ENCODE measurements around the gene JAML. TPM values are rescaled to one million over a fixed set of nuclear protein-coding genes. Genes with fewer than 3 reads are reported as not detected.

JAML gene
- total RNA-seq, 2 donors from 2014 or later, result 1.4 to 8.5 TPM

DNA sequence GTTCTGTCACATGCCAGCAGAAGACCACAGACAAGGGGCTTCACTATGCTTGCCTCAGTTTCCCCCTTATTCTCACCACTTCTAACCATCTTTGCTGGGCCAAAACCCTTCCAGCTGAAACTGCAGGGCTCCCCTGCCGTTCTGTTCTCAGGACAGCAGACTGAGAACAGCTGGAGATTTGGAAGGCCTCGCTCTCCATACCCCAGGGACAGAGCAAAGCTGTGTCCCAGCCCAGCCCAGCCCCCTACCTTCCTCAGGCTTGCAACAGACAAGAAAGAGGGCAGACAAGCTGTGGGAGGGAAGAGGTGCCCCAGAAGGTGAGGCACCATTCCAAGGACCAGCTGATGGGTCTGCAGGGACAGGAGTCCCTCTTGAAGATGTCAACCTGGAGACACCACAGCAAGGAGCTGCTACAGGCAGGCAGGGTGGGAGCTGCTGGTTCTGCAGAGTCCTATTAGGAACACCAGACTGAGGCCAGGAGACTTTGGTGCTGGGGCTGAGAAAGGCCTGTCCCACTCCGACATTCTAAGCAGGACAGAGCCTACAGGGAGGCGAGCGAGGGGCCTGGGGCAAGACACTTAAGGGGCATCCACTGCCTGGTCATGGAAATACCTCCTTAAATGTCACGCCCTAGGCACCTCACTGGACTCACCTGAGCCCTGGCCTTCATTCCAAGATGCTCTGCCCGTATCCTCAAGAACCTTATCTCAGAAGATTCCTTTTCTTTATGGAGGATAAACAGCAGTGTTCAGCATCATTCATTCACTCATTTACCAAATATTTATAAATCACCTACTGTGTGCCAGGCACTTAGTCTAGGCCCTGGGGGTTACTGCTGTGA is 55.3 kb downstream of the JAML start:
- Mint-ChIP-seq H3K9me3 (no peaks in the 10 kb centered on the region), H3K4me1 (ENCODE audit: low read depth in 2 of 2) (no peaks in the 10 kb centered on the region), H3K27ac (no peak overlapping the region), H3K27me3 (peaks cover 2 to 9% of the 10 kb centered on the region in 2 donors), H3K36me3 (no peaks in the 10 kb centered on the region), H3K4me3 (no peak overlapping the region)
- no peak for DNase-seq (ENCODE audit: low spot score)
- ATAC-seq, result no peak

DNA sequence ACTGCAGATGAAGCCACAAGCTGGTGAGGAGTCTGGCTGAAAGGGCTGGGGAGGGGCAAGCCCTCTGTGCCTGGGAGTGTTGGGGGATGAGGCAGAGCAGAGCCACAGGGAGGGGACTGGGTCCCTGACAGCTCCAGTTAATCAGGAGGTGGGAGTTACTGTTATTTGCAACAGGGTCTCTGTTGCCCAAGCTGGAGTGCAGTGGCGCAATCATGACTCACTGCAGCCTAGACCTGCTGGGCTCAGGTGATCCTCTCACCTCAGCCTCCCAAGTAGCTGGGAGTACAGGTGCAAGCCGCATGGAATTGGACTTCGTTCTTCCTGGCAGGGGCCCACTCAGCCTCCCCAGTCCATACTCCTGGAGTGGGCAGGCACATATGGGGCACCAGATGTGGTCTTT is 56.1 kb downstream of the JAML start:
- Mint-ChIP-seq H3K9me3 (no peaks in the 10 kb centered on the region), H3K27me3 (peaks cover 6 to 9% of the 10 kb centered on the region in 2 donors), H3K36me3 (no peaks in the 10 kb centered on the region), H3K4me1 (ENCODE audit: low read depth in 2 of 2) (no peaks in the 10 kb centered on the region), H3K4me3 (no peak overlapping the region), H3K27ac (no peak overlapping the region)
- no peak for ATAC-seq
- no peak for DNase-seq (ENCODE audit: low spot score)

DNA sequence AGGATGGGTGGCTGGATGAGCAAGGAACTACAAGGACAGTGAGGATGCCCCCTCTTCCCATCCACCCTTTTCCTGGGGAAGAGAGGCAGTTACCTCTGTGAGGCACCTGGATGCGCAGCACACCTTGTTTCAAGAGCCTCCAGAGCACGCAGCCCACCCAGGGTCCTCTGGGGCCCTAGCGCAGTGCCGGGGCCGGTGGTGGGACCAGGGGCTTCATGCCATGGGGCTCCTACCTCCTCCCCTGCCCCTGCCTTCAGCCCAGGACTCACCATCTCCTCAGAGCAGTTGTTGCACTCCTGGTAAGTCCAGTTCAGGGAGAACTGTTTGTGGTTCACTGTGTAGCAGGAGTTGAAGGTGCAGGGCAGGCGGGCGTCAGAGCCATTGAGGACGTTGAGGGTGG is 56.5 kb downstream of the JAML start:
- H3K27ac Mint-ChIP-seq, result no peak overlapping the region
- H3K27me3 Mint-ChIP-seq, result peaks cover 7 to 12% of the 10 kb centered on the region in 2 donors

DNA sequence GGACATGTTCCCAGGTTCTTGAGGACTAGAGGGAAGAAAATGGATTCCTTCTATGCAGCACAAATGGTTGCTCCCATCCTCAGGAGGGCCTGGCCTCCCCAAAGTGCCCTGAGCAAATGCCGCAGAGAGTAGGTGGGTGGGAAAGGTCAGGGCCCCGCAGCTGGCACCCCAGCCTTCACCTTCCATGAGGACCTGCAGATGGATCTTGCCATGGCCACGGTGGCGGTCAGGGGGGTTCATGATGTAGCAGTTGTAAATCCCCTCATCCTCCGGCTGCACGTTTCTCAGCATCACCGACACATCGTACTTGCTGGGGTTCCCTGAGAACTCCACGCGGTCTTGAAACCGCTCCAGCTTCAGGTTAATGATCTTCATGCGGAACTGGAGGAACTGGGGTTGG is 56.9 kb downstream of the JAML start:
- DNase-seq (ENCODE audit: low spot score), result no peak
- Mint-ChIP-seq H3K27me3 (peaks cover 11 to 16% of the 10 kb centered on the region in 2 donors), H3K4me3 (no peak overlapping the region), H3K27ac (no peak overlapping the region), H3K4me1 (ENCODE audit: low read depth in 2 of 2) (no peaks in the 10 kb centered on the region), H3K36me3 (no peaks in the 10 kb centered on the region), H3K9me3 (no peaks in the 10 kb centered on the region)
- no peak for ATAC-seq

More for the DNA sequence above, 56.5 kb downstream of the JAML start:
- Mint-ChIP-seq H3K9me3 (no peaks in the 10 kb centered on the region), H3K4me1 (ENCODE audit: low read depth in 2 of 2) (no peaks in the 10 kb centered on the region), H3K4me3 (no peak overlapping the region), H3K36me3 (no peaks in the 10 kb centered on the region)
- ATAC-seq, result no peak
- DNase-seq (ENCODE audit: low spot score), result no peak

DNA sequence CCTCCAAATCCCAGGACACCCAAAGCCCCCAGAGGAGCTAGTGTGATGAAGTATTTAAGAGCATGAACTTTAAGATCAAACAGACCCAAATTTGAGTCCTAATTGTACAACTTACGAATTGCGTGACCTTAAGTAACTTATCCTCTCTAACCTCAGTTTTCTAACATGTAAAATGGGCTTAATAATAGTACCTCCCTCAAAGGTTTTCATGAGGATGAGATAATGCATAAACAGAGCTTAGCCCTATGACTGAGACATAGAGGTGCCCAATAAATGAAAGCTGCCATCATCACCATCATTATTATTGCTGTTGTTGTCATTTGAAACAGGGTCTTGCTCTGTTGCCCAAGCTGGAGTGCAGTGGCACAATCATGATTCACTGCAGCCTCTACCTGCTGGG is 57.6 kb downstream of the JAML start:
- peaks cover 12 to 18% of the 10 kb centered on the region in 2 donors for H3K27me3 Mint-ChIP-seq
- no peaks in the 10 kb centered on the region for H3K36me3 Mint-ChIP-seq
- H3K4me1 Mint-ChIP-seq (ENCODE audit: low read depth in 2 of 2), result no peaks in the 10 kb centered on the region
- no peak overlapping the region for H3K4me3 Mint-ChIP-seq
- no peaks in the 10 kb centered on the region for H3K9me3 Mint-ChIP-seq
- no peak overlapping the region for H3K27ac Mint-ChIP-seq
- DNase-seq (ENCODE audit: low spot score), result no peak
- ATAC-seq, result no peak

DNA sequence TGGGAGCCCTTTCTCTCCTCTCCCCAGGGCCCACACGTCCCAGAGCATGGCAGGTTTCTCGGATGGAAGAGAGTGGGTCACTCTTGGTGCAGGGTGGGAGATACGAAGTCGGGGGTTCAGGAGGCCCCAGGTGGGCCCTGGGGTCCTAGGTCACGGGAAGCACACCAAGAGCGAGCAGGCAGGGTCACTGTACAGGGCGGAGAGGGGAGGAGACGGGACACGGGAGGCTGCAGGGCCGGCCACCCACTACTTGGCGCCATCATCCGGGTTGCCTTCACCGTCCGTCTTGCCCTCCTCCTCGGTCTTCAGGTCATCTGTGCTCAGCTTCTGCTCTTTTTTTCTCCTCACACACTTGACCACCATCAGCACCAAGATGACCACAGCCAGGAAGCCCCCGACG is 58.2 kb downstream of the JAML start:
- Mint-ChIP-seq H3K4me1 (ENCODE audit: low read depth in 2 of 2) (no peaks in the 10 kb centered on the region), H3K27me3 (peaks cover 17 to 18% of the 10 kb centered on the region in 2 donors), H3K4me3 (no peak overlapping the region), H3K27ac (no peak overlapping the region), H3K9me3 (no peaks in the 10 kb centered on the region), H3K36me3 (no peaks in the 10 kb centered on the region)
- ATAC-seq (no peak), DNase-seq (ENCODE audit: low spot score) (no peak)

DNA sequence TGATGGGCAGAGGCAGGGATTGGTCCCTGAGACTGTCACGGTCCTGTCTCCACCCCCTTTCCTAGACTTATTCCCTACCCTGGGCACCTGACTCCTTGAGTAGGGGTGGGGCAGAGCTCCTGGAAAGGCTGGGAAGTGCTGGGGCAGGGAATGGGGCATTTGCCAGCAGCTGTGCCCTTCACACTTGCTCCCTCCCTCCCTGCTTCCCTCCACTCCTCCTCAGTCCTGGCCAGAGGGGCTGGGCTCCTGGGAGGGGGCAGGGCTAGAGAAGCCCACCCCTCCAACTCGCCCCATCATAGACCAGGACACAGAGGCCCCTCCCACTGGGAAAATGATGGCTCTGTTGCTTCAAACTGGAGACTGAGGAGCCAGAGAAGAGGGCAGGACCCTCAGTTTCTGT is 59.9 kb downstream of the JAML start:
- ATAC-seq (no peak), DNase-seq (ENCODE audit: low spot score) (peak; percentile 34)
- Mint-ChIP-seq H3K36me3 (no peaks in the 10 kb centered on the region), H3K9me3 (no peaks in the 10 kb centered on the region), H3K27me3 (peaks cover 11 to 21% of the 10 kb centered on the region in 2 donors), H3K27ac (no peak overlapping the region), H3K4me1 (ENCODE audit: low read depth in 2 of 2) (no peaks in the 10 kb centered on the region), H3K4me3 (no peak overlapping the region)

DNA sequence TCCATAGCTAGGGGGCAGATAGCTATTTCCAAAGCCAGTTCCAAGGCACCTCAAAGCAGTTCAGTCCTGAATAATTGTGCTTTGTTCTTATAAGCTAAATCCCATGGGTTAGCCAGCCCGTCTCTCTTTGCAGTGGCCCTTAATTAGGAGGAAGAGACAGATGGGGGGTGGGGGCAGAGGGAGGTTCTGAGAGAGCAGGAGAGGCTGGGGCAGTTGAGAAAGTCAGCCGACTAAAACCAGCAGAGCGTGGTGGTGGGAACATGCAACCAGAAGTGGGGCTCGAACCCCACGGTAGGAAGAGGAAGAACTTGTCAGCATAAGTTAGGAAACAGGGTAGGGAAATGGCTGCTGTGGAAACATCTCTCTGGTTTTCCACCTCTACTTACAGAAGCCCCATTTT is 61.3 kb downstream of the JAML start:
- Mint-ChIP-seq H3K9me3 (no peaks in the 10 kb centered on the region), H3K4me1 (ENCODE audit: low read depth in 2 of 2) (no peaks in the 10 kb centered on the region), H3K27ac (no peak overlapping the region), H3K4me3 (no peak overlapping the region), H3K36me3 (no peaks in the 10 kb centered on the region), H3K27me3 (peaks cover 18 to 21% of the 10 kb centered on the region in 2 donors)
- ATAC-seq, result no peak
- no peak for DNase-seq (ENCODE audit: low spot score)

DNA sequence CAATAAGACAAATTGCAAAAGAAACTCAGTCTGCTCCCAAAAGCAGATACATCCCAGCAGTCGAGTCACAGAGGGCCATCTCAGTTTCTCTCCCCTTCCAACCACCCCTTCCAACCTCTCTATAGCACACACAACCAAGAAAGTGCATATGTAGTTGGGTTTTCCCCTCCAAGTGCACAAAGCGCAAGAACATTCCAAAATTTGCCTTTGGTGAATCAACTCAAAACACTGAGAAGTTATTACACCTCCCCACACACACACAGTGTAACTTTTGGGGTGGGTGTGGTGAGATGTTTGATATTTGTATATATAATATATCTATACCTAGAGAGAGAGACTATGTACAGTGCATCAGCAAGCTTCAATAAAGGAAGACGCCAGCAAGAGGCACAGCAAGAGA is 62.0 kb downstream of the JAML start:
- no peaks in the 10 kb centered on the region for H3K36me3 Mint-ChIP-seq
- H3K4me3 Mint-ChIP-seq, result no peak overlapping the region
- H3K9me3 Mint-ChIP-seq, result no peaks in the 10 kb centered on the region
- no peak overlapping the region for H3K27ac Mint-ChIP-seq
- peaks cover 21 to 23% of the 10 kb centered on the region in 2 donors for H3K27me3 Mint-ChIP-seq
- ATAC-seq (no peak), DNase-seq (ENCODE audit: low spot score) (no peak)
- no peaks in the 10 kb centered on the region for H3K4me1 Mint-ChIP-seq (ENCODE audit: low read depth in 2 of 2)

DNA sequence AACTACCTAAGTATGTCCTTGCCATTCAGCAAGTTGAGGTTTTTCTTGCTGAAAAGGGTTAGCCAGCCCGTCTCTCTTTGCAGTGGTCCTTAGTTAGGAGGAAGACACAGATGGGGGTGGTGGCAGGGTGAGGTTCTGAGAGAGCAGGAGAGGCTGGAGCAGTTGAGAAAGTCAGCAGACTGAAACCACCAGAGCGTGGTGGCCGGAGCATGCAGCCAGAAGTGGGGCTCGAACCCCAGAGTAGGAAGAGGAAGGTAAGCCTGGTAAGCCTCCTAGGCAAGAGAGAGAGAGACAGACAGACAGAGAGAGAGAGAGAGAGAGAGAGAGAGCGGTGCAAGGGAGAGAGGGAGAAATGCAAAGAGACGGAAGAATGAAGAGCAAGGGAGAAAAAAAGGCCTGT is 63.0 kb downstream of the JAML start:
- peaks cover 30 to 34% of the 10 kb centered on the region in 2 donors for H3K27me3 Mint-ChIP-seq
- ATAC-seq, result no peak
- no peak overlapping the region for H3K27ac Mint-ChIP-seq
- no peaks in the 10 kb centered on the region for H3K36me3 Mint-ChIP-seq
- H3K9me3 Mint-ChIP-seq, result no peaks in the 10 kb centered on the region
- H3K4me3 Mint-ChIP-seq, result no peak overlapping the region
- no peak for DNase-seq (ENCODE audit: low spot score)
- peaks cover 2 to 4% of the 10 kb centered on the region in 2 donors for H3K4me1 Mint-ChIP-seq (ENCODE audit: low read depth in 2 of 2)

DNA sequence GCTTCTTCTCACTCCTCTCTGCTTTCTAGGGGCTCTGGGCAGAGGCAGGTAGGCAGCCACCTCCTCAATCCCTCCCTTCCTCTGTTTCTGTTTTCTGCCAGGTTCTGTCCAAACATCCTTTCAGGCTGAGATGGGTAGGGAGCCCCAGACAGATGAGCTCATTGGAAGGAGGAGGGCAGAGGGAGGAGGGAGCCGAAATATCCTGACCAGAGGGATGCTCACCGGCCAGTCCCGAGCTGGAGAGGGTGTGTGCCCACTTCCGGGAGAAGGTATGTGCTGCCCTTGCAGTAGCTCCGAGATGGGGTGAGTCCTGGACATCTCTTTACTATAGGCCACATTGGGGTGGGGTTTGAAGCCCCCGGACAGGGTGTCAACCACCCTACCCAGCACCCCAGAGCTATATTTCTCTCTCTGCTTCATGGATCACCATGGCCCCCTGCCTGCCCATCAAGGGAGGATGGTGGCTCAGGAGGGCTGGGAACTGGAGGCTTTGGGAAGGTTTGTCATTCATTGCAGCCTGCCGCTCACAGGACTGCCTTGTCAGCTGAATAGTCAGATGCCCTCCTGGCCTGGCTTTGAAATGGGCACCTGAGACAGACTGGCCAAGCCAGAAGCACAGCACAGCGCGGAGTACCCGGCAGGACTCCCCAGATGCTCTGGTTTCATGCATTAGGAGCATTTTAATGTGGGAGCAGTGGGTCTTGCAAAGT is 67.5 kb downstream of the JAML start:
- H3K27me3 Mint-ChIP-seq, result peaks cover 41 to 42% of the 10 kb centered on the region in 2 donors
- no peak overlapping the region for H3K4me3 Mint-ChIP-seq

DNA sequence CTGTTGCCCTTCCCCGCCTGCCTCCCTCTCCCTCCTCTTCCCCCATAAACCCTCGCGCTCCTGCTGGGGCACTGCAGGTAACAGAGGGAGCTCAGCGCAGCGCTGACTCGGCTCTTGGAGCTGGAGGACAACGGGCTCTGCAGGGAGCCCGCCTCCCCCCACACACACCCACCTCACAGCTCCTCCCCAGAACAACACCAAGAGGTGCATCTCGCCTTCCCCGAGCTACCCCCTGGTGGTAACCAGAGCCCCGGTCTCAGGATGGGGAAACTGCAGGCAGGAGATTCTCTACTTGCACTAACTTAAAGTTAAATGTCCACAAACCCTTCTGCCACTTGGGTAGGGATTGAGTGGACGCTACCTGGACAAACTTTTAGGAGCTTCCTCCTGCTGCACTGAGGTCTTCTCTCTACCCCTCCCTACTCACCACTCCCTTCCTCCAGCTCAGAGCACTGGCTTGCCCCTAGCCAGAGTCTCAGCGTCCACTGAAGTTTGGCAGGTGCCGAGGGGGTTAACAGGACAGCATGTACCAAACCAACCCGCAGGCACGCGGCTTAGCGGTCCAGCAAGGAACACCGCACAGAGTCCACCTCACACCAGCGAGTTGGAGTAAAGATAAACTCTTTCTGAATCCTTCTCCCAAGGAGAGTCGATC is 68.2 kb downstream of the JAML start:
- no peaks in the 10 kb centered on the region for H3K9me3 Mint-ChIP-seq
- DNase-seq (ENCODE audit: low spot score), result no peak
- H3K27me3 Mint-ChIP-seq, result peaks cover 37 to 42% of the 10 kb centered on the region in 2 donors

More for the DNA sequence above, 67.5 kb downstream of the JAML start:
- no peak for ATAC-seq
- Mint-ChIP-seq H3K9me3 (no peaks in the 10 kb centered on the region), H3K36me3 (no peaks in the 10 kb centered on the region), H3K27ac (no peak overlapping the region), H3K4me1 (ENCODE audit: low read depth in 2 of 2) (peaks cover 4 to 7% of the 10 kb centered on the region in 2 donors)
- DNase-seq (ENCODE audit: low spot score), result no peak

DNA sequence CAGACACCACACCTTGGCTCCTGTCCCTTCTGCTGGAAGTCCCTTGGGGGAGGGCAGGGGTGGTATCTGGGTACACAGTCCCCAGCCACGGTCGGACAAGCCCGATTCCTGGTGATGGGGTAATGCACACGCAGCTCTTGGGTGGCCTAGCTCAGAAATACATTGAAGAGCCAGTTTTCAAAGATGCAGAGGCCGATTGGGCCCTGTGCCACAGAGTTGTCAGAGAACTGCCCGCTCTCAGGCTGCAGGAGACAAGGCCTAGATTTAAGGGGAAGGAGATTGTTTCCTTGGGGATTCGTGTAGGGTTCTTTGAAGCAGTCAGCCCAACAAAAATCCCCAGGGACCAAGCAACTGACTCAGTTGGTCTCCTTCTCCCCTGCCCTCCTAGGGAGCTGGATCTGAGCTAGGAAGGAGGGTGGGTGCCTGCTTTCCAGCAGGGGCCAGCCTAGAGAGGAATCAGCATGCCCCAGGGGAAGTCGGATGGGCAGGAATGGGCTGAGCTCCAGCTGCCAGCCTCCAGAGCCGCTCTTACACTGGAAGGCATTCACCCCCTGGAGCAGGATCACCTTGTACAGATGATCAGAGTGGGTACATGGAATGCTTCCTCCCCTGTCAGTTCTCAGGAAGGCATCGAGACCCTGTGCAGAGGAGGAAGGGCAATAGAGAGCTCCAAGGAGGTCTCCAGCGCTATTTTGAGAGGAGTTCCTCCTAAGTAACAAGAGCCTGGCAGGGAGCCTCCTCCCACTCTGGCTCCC is 68.9 kb downstream of the JAML start:
- H3K27me3 Mint-ChIP-seq, result peaks cover 33 to 46% of the 10 kb centered on the region in 2 donors

More for the DNA sequence above, 68.2 kb downstream of the JAML start:
- Mint-ChIP-seq H3K4me3 (no peak overlapping the region), H3K4me1 (ENCODE audit: low read depth in 2 of 2) (peaks cover 4 to 7% of the 10 kb centered on the region in 2 donors), H3K36me3 (no peaks in the 10 kb centered on the region), H3K27ac (no peak overlapping the region)
- ATAC-seq, result peak; percentile 25 to 51

More for the DNA sequence above, 68.9 kb downstream of the JAML start:
- DNase-seq (ENCODE audit: low spot score) (no peak), ATAC-seq (no peak)
- no peak overlapping the region for H3K27ac Mint-ChIP-seq
- no peak overlapping the region for H3K4me3 Mint-ChIP-seq
- peaks cover 4 to 7% of the 10 kb centered on the region in 2 donors for H3K4me1 Mint-ChIP-seq (ENCODE audit: low read depth in 2 of 2)
- H3K9me3 Mint-ChIP-seq, result no peaks in the 10 kb centered on the region
- no peaks in the 10 kb centered on the region for H3K36me3 Mint-ChIP-seq
